DND-41 (cell line): Measurements from ENCODE around the gene PCSK4.

ENCODE experiments used
- ATAC-seq: fragments of 200-7000 bp; cut with Tn5 transposase; 3 replicates; pipeline ENCODE4 v1.9.1; 2021; ENCODE audit warnings: low read depth; ENCODE audit not compliant: insufficient read depth
- DNase-seq: peaks from one replicate; pipeline ENCODE4 v3.0.0-alpha.2; 2020
- H2AFZ ChIP-seq: 2 replicates; pipeline ENCODE4 v1.6.0; 2012; ENCODE audit warnings: low read depth, low read length
- H3K27ac ChIP-seq: 2 replicates; pipeline ENCODE4 v1.5.1; 2012; ENCODE audit warnings: low read length, inconsistent platforms
- H3K27me3 ChIP-seq: fragments of 200-600 bp; sonication (generic); 2 replicates; pipeline ENCODE4 v1.6.0; 2012; ENCODE audit warnings: low read length, mild to moderate bottlenecking, inconsistent platforms; ENCODE audit not compliant: insufficient read depth, poor library complexity
- H3K36me3 ChIP-seq: 2 replicates; pipeline ENCODE4 v1.5.1; 2012; ENCODE audit warnings: low read length, inconsistent platforms; ENCODE audit not compliant: insufficient read depth
- H3K4me1 ChIP-seq: 2 replicates; pipeline ENCODE4 v1.5.1; 2012; ENCODE audit warnings: mild to moderate bottlenecking, low read length; ENCODE audit not compliant: insufficient read depth
- H3K4me2 ChIP-seq: 2 replicates; pipeline ENCODE4 v1.6.0; 2012; ENCODE audit warnings: mild to moderate bottlenecking, moderate library complexity, low read length, inconsistent platforms; ENCODE audit not compliant: insufficient read depth
- H3K4me3 ChIP-seq, 2 experiments: fragments of 200-600 bp in 1 of 2; shearing (Covaris generic) in 1 of 2; 2 replicates each; pipeline ENCODE4 v1.5.1; 2012 to 2016; ENCODE audit warnings: inconsistent platforms in 2 of 2, low read length in 2 of 2, mild to moderate bottlenecking in 2 of 2, low read depth in 1 of 2, moderate library complexity in 1 of 2
- H3K79me2 ChIP-seq: 2 replicates; pipeline ENCODE4 v1.6.0; 2012; ENCODE audit warnings: low read length, inconsistent platforms; ENCODE audit not compliant: insufficient read depth
- H3K9ac ChIP-seq: 2 replicates; pipeline ENCODE4 v1.6.0; 2012; ENCODE audit warnings: low read depth, mild to moderate bottlenecking, inconsistent platforms, low read length, moderate library complexity
- H3K9me3 ChIP-seq: 2 replicates; pipeline ENCODE4 v1.5.1; 2012; ENCODE audit warnings: low read length, moderate library complexity, mild to moderate bottlenecking, inconsistent platforms; ENCODE audit not compliant: insufficient read depth, severe bottlenecking
- H4K20me1 ChIP-seq: 2 replicates; pipeline ENCODE4 v1.6.0; 2012; ENCODE audit warnings: low read length; ENCODE audit not compliant: insufficient read depth
- EZH2 ChIP-seq: IDR thresholded peaks from 3 replicates; pipeline ENCODE4 v1.6.1; 2012; ENCODE audit warnings: borderline replicate concordance, low read depth, mild to moderate bottlenecking, moderate library complexity, low read length, inconsistent platforms; ENCODE audit not compliant: severe bottlenecking
- TF ChIP-seq, protein P1 (sequence below): IDR thresholded peaks from 2 replicates; pipeline ENCODE4 v1.5.1; 2012; ENCODE audit warnings: borderline replicate concordance, low read length, moderate library complexity, mild to moderate bottlenecking; ENCODE audit not compliant: poor library complexity, severe bottlenecking; ENCODE audit errors: extremely low read depth

The PCSK4 gene

DNA sequence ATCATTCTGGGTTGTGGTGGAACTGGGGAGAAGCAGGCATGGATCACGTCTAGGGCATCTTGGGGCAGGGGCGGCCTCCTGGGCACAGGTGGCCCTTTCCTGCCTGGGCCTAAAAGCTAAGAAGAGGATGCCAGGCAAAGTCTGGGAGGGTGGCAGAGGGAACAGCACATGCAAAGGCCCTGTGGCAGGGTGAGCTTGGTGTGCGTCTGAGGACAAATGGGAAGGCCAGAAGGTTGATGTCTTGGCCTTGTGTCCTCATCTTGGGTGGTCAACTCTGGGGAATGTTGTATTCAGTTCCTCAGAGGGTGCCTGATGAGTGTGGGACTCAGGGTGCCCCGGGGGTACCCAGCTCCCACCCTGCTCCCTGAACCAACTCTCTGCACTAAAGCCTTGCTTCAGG lies 28.3 kb upstream of the PCSK4 start:
- no peak overlapping the region for H3K4me2 ChIP-seq
- no peaks in the 10 kb centered on the region for H3K9me3 ChIP-seq
- no peak overlapping the region for H3K27ac ChIP-seq
- no peaks in the 10 kb centered on the region; the same call in 1 of the 2 replicates for H4K20me1 ChIP-seq
- DNase-seq (no peak), ATAC-seq (no peak)
- no peak overlapping the region for H2AFZ ChIP-seq
- no peaks in the 10 kb centered on the region for H3K36me3 ChIP-seq
- H3K27me3 ChIP-seq: no peaks in the 10 kb centered on the region
- no peak overlapping the region for H3K4me3 ChIP-seq
- H3K4me1 ChIP-seq: no peaks in the 10 kb centered on the region
- TF ChIP-seq, protein P1, sequence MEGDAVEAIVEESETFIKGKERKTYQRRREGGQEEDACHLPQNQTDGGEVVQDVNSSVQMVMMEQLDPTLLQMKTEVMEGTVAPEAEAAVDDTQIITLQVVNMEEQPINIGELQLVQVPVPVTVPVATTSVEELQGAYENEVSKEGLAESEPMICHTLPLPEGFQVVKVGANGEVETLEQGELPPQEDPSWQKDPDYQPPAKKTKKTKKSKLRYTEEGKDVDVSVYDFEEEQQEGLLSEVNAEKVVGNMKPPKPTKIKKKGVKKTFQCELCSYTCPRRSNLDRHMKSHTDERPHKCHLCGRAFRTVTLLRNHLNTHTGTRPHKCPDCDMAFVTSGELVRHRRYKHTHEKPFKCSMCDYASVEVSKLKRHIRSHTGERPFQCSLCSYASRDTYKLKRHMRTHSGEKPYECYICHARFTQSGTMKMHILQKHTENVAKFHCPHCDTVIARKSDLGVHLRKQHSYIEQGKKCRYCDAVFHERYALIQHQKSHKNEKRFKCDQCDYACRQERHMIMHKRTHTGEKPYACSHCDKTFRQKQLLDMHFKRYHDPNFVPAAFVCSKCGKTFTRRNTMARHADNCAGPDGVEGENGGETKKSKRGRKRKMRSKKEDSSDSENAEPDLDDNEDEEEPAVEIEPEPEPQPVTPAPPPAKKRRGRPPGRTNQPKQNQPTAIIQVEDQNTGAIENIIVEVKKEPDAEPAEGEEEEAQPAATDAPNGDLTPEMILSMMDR: no peak
- no peak for TF ChIP-seq EZH2
- no peaks in the 10 kb centered on the region for H3K79me2 ChIP-seq
- no peak overlapping the region for H3K9ac ChIP-seq

GRCh38 chr19:1516395-1516753 lies 26.2 kb upstream of the PCSK4 start:
- DNase-seq: no peak
- no peaks in the 10 kb centered on the region for H3K36me3 ChIP-seq
- no peak for TF ChIP-seq EZH2
- TF ChIP-seq, protein P1: no peak
- H3K79me2 ChIP-seq: no peaks in the 10 kb centered on the region
- H3K4me3 ChIP-seq: no peak overlapping the region
- no peaks in the 10 kb centered on the region for H3K9me3 ChIP-seq
- H3K4me1 ChIP-seq: no peaks in the 10 kb centered on the region
- H2AFZ ChIP-seq: no peak overlapping the region
- no peak overlapping the region for H3K27ac ChIP-seq
- no peak for ATAC-seq
- no peak overlapping the region for H3K4me2 ChIP-seq
- no peaks in the 10 kb centered on the region; the same call in 1 of the 2 replicates for H4K20me1 ChIP-seq
- H3K9ac ChIP-seq: no peak overlapping the region
- H3K27me3 ChIP-seq: no peaks in the 10 kb centered on the region

GRCh38 chr19:1514986-1515721 lies 25.0 kb upstream of the PCSK4 start:
- DNase-seq (no peak), ATAC-seq (no peak)
- H3K9me3 ChIP-seq: no peaks in the 10 kb centered on the region
- H2AFZ ChIP-seq: no peak overlapping the region
- H4K20me1 ChIP-seq: no peaks in the 10 kb centered on the region; the same call in 1 of the 2 replicates
- H3K4me1 ChIP-seq: no peaks in the 10 kb centered on the region
- H3K9ac ChIP-seq: no peak overlapping the region
- TF ChIP-seq, protein P1: no peak
- TF ChIP-seq EZH2: no peak
- no peaks in the 10 kb centered on the region for H3K79me2 ChIP-seq
- no peak overlapping the region for H3K27ac ChIP-seq
- H3K36me3 ChIP-seq: no peaks in the 10 kb centered on the region
- no peak overlapping the region for H3K4me2 ChIP-seq
- no peaks in the 10 kb centered on the region for H3K27me3 ChIP-seq
- H3K4me3 ChIP-seq: no peak overlapping the region
